A549 treated with dexamethasone at 1 μM for 4 hours (cell line): Measurements from ENCODE around the gene LYZL2. TPM values are rescaled to one million over a fixed set of nuclear protein-coding genes. Genes with fewer than 3 reads are reported as not detected.

Source experiments
- total RNA-seq: library from RNA; stranded (reverse); fragments of 200-300 nt; extraction: Qiagen RNA extraction; gene quantifications from 5 replicates; pipeline ENCODE4 v1.2.3, GENCODE V29; 2022

The LYZL2 gene
- not detected in 5 replicates for total RNA-seq

DNA sequence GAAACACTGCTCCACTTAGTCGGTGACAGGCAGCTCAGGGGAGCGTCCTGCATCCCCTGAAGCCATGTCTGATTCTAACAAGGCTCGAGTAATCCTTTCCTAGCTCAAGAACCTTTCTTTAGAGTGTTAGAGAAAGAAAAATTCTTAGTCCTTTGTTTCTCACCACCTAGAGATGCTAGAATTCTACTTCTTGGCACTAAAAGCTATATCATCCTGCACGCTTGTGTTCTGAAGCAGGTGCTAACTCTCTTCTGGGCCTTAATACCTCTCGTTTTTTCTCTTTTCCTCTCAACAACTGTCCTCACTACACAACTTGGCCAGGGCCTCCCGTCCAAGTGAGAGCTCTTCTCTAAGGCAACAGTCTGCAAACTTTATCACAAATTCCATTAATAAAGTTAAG, at the start of gene LYZL2:
TSS of gene LYZL2 (minus strand) at position 101 of the 400 bp plus-strand sequence. CDS start 2,838 bp downstream, outside the sequence.

Other genes with a start within 250 kb of the LYZL2 start
- 8.3 to 11.3 TPM (median 10.4 TPM) in 5 replicates for gene MAP3K8, start 195.6 kb downstream of the LYZL2 start, total RNA-seq